ENCODE measurements around the gene KLRK1.
"Not testable (repeated sequence)": the region's sequence is repeated elsewhere in the genome, so short reads cannot be mapped to it uniquely, and the experiment has no call there.

Gene KLRK1

DNA sequence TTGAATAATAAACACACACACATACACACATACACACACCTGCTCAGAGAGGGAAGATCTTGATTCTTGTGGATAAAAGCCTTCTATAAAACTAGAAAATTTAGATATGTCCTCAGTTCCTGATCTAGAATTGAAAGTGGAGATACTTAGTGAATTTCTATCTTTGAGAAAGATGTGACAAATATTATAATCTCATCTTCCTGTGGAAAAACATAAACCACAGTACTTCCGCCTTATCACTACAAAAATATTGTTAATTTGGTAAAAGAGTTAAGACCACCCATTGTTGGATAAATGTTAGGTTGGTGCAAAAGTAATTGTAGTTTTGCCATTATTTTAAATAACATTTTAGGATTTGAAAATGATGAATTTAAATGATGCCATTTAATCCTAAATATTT lies at the start of gene KLRK1:
Gene KLRK1, minus strand, starts transcription at position 138 of the 400 bp plus-strand sequence. CDS start 1,231 bp downstream, outside the sequence.
- DNase-seq, result no peak

DNA sequence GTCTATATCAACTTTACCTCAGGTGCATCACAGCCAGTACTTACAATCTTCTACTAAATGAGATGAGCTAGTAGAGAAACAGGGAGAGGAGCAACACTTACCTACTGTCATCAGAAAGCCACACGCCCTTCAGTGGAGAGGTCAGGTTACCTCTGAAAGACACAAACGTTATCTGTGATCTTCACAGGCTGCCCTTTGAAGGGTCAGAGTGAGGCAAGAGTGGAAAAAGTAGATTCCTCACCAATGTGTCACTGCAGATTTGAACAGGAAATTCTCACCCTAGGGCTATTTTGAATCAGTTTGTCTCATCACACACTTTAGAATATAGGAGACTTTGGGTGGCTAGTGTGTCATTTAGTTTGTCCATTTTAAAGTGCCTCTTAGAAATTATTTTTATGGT lies 47.8 kb upstream of the KLRK1 start:
- not testable (repeated sequence) for DNase-seq

DNA sequence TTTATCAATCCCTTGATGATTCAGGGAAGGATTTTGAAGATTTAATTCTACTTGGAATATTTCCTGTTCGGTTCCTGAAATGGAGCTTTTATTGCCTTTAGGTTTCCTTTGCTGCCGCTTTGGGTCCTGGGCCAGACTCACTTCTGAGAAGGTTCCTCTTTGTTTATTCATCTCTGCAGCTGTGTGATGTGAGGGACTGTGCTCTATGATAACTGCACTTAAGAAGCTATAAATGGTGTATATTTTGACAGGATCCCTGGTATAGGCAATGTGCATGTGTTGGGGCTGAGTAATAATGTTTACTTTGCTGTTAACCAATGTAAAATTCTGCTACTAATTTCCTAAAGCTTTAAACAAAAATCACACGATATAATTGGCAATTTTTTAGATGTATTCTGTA lies 46.0 kb upstream of the KLRK1 start, which contains the start of gene KLRC2:
Gene KLRC2, minus strand, starts transcription at position 195 of the 400 bp plus-strand sequence. Its CDS starts 24 bp downstream, at position 171.
- not testable (repeated sequence) for DNase-seq

DNA sequence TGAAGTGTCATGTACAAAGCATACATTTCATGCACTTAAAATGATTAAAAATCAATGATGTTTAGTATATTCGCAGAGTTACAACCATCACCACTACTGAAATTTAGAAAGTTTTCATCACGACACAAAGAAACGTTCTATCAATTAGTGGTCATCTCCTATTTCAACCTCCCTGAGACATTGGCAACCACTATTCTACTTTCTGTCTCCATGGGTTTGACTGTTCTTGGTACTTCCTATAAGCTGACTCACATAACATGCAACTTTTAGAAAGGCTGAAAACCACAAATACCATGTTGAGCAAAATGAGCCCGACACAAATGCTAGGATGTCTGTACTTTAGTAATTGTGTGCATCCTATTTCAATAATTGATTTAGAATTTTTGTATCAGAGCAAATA lies 40.8 kb upstream of the KLRK1 start:
- not testable (repeated sequence) for DNase-seq

DNA sequence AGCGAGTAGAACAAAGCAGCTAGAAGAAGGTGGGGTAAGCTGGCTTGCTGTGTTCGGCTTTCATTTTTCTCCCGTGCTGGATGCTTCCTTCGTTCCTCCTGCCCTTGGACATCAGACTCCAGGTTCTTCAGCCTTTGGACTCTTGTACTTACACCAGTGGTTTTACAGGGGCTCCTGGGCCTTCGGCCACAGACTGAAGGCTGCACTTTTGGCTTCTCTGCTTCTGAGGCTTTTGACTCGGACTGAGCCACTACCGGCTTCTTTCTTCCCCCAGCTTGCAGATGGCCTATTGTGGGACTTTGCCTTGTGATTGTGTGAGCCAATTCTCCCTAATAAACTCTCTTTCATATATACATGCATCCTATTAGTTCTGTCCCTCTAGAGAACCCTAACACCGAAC lies 36.1 kb upstream of the KLRK1 start:
- DNase-seq, result not testable (repeated sequence)

DNA sequence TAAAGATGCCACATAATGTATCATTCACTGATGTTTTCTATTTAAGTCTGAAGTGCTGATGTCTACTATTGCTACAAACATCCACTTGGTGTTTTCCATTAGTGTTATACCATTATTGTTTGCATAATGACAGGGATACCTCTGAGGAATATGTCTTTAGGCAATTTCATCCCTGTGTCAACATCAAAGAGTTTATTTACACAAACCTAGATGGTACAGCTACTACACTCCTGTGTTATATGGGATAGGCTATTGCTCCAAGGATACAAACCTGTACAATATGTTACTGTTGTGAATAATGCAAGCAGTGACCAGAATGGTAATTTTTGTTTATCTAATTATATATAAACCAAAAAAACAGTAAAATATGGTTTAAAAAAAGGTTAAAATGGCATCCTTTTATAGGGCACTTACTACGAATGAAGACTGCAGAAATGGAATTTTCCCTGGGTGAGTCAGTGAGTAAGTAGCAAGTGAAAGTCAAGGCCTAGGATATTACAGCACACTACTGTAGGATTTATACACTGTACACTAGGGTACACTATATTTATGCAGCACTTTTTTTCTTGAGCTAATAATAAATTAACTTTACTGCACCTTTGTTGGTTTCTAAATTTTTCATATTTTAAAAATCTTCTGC lies 34.5 kb upstream of the KLRK1 start:
- not testable (repeated sequence) for DNase-seq

DNA sequence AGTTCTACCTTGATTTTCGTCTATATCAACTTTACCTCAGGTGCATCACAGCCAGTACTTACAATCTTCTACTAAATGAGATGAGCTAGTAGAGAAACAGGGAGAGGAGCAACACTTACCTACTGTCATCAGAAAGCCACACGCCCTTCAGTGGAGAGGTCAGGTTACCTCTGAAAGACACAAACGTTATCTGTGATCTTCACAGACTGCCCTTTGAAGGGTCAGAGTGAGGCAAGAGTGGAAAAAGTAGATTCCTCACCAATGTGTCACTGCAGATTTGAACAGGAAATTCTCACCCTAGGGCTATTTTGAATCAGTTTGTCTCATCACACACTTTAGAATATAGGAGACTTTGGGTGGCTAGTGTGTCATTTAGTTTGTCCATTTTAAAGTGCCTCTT lies 32.3 kb upstream of the KLRK1 start:
- DNase-seq, result not testable (repeated sequence)

DNA sequence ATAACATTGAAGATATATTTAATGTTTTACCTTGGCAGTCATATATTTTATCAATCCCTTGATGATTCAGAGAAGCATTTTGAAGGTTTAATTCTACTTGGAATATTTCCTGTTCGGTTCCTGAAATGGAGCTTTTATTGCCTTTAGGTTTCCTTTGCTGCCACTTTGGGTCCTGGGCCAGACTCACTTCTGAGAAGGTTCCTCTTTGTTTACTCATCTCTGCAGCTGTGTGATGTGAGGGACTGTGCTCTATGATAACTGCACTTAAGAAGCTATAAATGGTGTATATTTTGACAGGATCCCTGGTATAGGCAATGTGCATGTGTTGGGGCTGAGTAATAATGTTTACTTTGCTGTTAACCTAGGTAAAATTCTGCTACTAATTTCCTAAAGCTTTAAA lies 30.5 kb upstream of the KLRK1 start, which contains the start of gene KLRC3:
Gene KLRC3, minus strand, starts transcription at position 262 of the 400 bp plus-strand sequence. Its CDS starts 45 bp downstream, at position 217.
- DNase-seq, result not testable (repeated sequence)

DNA sequence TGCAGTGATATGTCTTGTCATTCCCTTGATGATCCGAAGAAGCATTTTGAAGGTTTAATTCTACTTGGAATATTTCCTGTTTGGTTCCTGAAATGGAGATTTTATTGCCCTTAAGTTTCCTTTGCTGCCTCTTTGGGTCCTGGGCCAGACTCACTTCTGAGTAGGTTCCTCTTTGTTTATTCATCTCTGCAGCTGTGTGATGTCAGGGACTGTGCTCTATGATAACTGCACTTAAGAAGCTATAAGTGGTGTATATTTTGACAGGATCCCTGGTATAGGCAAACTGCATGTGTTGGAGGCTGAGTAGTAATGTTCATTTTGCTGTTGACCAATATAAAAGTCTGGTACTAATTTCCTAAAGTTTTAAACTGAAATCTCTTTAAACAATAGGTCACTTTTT lies 19.6 kb upstream of the KLRK1 start, which contains the start of gene KLRC4:
Gene KLRC4, minus strand, starts transcription at position 366 of the 400 bp plus-strand sequence. Its CDS starts 182 bp downstream, at position 184.
- DNase-seq, result no peak

DNA sequence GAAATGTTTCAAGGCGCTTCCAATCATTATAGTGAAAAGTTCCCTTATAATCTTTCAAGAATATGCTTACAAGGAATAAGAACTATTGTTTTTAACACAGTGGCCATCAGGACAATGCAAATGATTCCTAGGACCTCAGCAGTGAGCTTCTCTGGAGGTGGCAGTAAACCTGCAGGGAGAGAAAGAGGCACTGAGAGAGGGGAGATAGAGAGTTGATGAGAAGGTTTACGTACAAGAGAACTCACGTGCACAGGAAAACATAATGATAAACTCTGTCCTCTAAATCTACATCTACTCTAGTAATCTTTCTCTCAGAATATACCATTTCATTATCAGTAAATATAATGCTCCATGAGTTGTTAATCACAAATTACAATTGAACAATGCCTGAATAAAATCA lies 19.0 kb upstream of the KLRK1 start:
- DNase-seq, result no peak

DNA sequence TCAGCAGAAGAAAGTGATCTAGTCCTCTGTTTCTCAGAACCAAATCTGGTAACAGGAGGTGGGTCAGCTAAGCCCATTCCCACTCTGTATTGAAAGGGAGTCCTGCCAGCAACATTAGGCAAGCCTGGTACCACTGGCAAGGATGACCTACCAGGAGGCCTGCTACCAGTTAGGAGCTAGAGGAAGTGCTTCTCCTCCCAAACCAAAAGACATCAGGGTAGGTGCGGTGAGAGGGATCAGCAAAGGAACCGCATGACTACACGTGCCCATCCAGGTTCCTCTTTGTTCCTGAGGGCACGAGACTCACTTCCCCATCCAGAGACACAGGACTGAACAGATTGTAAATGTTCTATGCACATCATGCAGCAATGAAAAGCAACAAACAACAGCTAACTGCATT lies 16.9 kb upstream of the KLRK1 start:
- no peak for DNase-seq

DNA sequence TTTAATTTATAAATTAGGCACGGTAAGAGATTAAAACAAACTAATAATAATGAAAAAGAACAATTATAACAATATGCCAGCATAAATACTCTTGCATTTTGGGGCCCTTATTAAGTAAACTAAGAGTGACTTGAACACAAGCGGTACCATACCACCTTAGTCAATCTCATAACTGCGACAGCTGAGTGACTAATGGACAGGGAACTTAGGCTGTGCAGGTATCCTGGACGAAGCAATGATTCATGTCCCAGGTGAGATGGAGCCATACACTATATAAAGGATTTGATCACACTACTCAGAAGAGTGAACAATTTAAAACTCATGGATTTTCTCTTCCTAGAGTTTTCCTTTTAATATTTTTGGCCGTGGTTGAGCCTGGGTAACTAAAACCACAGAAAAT lies 15.5 kb upstream of the KLRK1 start:
- DNase-seq, result no peak

DNA sequence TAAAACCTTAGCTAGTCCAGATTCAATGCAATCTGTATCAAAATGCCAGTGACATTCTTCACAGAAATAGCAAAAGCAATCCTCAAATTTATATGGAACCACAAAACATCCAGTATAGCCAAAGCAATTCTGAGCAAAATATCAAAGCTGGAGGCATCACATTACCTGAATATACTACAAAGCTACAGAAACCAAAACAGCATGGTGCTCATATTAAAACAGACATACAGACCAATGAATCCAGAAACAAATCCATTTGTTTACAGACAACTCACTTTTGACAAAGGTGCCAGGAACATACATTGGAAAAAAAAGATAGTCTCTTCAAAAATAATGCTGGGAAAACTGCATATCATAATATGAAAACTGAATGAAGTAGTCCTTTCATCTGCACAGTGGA lies 15.0 kb upstream of the KLRK1 start:
- no peak for DNase-seq

DNA sequence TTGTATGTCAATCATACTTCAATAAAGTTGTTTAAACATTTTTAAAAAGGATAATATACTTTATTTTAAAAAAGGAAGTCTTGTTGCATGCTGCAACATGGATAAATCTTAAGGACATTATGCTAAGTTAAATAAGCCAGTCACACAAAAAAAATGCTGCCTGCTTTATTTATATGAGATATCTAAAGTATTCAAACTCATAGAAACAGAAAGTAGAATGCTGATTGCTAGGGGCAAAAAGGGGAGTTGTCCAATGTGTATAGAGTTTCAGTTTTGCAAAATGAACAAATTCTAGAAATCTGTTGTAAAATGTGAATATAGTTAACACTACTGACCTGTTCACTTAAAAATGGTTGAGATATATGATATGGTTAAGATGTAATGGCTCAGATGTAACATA lies 11.0 kb upstream of the KLRK1 start:
- no peak for DNase-seq

DNA sequence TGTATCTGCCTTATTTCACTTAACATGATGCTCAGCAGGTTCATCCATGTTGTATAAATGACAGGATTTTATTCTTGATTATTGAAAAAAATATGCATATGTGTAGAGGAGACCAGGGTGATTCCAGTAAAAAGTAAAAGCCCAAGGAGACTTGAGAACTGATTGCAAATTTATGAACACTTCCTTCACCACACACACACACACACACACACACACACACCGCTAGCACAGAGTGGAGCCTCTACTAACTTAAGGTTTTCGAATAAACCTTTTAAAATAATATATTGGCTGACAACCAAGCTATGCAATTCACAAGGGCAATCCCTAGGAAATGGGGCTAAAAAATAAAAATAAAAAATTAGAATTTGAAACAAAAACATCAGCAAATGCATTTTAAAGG lies 8.3 kb upstream of the KLRK1 start:
- no peak for DNase-seq

DNA sequence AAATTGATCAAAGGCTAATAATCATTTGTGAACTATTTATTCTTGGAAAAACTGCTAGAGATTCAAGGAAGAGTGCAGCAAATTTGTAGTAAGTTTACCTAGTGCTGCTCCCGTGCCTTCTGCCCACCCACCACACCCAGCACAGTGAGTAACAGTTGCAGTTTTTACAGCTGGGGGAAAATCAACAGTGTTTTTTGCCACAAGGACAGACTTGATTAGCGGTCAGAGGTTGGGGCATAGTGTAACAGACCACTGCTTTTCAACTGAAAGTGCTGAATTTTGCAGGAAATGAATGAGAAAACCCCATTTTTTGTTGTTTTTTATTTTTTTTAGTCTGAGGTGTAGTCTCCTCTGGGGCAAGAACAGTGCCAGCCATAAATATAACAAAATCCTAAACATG lies 7.5 kb upstream of the KLRK1 start:
- no peak for DNase-seq

DNA sequence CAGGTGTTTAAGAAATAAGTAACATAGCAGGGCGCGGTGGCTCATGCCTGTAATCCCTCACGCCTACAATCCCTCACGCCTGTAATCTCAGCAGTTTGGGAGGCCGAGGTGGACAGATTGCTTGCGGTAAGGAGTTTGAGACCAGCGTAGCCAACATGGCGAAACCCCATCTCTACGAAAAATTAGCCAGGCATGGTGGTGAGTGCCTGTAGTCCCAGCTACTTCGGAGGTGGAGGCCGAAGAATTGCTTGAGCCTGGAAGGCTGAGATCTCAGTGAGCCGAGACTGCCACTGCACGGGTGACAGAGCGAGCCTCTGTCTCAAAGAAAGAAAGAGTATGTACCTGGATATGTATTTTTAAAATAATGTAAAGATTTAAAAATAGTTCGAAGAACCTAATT lies 6.3 kb upstream of the KLRK1 start:
- not testable (repeated sequence) for DNase-seq

DNA sequence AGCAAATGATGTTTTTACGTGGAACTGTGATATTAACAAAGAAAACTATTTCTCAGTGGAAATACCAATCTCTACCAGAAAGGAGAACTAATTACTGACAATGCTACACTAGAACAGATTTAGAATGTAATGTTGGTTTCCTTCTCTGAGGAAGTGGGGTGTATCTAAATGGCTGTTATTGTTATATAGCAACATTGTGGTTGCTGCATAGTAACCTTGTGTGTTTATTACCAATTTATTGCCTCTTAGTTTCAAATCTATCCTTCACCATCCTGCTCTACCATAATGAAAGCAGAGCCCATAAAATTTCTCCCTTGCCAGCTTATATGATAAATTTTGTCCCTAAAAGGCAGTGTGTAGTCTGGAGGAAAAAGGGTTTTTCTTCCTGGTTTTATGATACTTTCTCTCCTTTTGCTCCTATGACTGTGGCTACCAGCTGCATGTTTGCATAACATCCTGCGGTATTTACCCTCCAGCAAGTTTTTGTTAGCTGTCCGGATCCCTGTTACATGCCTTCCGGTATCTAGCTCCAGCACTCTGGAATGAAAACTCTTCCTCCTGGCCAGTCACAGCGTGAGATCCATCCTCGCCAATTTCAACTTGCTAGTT lies 5.7 kb upstream of the KLRK1 start:
- no peak for DNase-seq

DNA sequence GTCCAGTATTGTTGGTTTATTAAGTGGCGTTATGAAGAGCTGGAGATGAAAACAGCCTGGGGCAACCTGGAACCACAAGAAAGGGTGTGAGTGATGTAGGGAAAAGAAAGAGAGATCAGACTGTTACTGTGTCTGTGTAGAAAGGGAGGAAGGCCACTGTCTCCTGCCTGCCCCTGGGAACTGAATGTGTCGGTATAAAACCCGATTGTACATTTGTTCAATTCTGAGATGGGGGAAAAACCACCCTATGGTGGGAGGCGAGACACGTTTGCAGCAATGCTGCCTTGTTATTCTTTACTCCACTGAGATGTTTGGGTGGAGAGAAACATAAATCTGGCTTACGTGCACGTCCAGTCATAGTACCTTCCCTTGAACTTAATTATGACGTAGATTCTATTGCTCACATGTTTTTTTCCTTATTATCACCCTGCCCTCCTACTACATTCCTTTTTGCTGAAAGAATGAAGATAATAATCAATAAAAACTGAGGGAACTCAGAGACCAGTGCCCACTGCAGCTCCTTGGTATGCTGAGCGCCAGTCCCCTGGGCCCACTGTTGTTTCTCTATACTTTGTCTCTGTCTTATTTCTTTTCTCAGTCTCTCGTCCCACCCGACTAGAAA lies 4.8 kb upstream of the KLRK1 start:
- DNase-seq, result not testable (repeated sequence)

DNA sequence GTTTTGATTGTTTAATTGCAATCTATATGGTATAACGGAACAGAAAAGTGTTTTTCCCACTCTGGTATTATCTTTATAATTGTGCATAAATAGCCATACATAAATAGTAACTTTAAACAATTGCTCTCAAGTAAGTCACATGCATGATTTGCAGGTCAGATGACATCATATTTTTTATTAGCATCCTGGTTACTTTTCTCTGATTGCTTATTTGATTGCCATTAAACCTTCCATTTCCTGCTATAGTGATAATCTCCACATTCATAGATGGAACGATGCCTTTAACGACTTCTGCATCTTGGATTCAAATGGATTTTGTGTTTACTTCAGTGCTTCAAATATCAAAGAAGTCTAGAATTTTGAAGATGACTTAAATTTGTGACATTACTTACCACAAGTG lies 3.5 kb upstream of the KLRK1 start:
- no peak for DNase-seq

DNA sequence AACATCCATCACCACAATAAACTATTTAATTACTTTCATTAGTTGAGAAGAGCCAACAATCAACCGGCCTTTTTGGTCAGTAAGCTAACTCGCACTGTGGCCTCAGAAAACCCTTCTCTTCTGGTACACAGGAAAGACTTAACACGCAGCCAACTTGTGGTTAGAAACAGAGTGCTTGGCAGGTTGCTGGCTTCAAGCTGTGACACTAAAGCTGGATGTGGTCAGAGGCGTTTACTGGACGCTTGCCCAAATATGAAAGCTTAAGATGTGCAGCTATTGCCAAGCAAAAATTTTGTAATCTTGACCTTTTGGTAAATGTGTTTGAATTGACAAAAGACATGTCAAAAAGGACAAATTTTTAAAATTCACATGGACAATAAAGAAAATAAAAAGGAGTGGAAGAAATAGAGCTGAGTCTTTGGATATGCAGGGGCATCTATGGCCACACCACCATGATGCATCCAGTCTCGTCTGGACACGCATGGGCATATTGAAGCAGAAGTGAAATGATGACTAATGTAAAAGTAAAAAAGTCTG lies 2.6 kb upstream of the KLRK1 start:
- DNase-seq, result no peak

DNA sequence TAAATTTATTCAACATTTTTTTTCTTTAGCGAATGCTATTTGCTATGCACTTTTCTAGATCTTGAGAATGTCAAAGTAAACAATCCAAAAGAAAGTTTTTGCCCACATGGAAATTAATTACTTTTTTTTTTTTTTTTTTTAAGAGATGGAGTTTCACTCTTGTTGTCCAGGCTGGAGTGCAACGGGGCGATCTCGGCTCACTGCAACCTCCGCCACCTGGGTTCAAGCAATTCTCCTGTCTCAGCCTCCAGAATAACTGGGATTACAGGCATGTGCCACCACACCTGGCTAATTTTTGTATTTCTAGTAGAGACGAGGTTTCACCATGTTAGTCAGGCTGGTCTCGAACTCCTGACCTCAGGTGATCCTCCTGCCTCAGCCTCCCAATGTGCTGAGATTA lies 1.1 kb upstream of the KLRK1 start:
- DNase-seq, result not testable (repeated sequence)

DNA sequence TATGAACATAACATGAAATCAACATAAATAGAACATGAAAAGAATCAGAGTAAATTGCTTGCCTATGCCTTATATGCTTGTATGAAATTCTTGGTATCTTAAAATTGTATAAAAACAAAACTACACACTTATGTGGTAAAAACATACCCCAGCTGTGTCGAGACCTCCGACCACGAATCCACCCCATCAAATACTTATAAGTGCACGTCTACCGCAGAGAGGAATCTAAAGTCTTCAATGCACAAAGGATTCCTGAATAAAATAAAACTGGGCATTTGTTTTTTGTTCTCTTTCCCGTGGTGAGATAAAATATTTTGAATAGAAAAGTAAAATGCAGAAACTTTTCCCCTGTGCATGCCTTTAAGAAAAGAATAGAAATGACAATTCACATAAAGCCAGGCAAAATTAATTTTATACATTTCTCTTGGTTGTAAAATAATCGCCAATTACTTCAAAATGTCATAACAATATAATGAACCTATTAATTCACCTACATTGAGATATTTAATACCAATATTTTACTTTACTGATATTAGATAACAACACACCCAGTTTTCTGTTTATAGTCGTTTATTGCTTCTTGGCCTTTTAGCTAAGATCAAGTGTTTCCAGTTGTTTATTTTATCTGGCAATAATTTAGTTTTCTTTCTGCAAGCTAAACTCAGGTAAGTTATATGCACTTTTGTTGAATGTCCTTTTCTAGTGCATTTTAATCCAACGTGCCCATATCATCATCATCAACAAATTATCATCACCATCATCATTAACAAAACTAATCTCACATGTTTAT lies 1.0 kb downstream of the KLRK1 start:
- DNase-seq, result no peak

Measured in activated CD4-positive, CD25-positive, alpha-beta regulatory T cell (primary cell).